Brain microvascular endothelial cell (primary cell): Measurements from ENCODE around the gene FAM111B.

Source experiments
- DNase-seq: peaks from one replicate; pipeline ENCODE4 v3.0.0-alpha.2; 2020
- H3K27ac ChIP-seq: fragments of 250-450 bp; sonication (Bioruptor Pico); 2 replicates; pipeline ENCODE4 v1.5.1; 2020; ENCODE audit warnings: mild to moderate bottlenecking, moderate library complexity
- H3K27me3 ChIP-seq: fragments of 250-450 bp; sonication (Bioruptor Pico); replicated peaks from 2 replicates; pipeline ENCODE4 v1.5.1; 2020; ENCODE audit warnings: mild to moderate bottlenecking
- H3K36me3 ChIP-seq: fragments of 250-450 bp; sonication (Bioruptor Pico); replicated peaks from 2 replicates; pipeline ENCODE4 v1.5.1; 2020; ENCODE audit warnings: mild to moderate bottlenecking
- H3K4me3 ChIP-seq: 2 replicates; pipeline ENCODE4 v1.5.1; 2011; ENCODE audit warnings: low read depth, mild to moderate bottlenecking, control low read depth, low read length, moderate library complexity
- in situ Hi-C: cut with HindIII; loops from 2 replicates; pipeline ENCODE4 v1.10.0; 2017; ENCODE audit warnings: low sequenced_read_pairs, low pct_ligation_motif_present
- TF ChIP-seq, protein P1 (sequence below): IDR thresholded peaks from 2 replicates; pipeline ENCODE4 v1.5.1; 2011; ENCODE audit warnings: low read depth, mild to moderate bottlenecking, moderate library complexity, low read length, control low read depth, inconsistent platforms; ENCODE audit errors: missing control alignments

FAM111B gene

DNA sequence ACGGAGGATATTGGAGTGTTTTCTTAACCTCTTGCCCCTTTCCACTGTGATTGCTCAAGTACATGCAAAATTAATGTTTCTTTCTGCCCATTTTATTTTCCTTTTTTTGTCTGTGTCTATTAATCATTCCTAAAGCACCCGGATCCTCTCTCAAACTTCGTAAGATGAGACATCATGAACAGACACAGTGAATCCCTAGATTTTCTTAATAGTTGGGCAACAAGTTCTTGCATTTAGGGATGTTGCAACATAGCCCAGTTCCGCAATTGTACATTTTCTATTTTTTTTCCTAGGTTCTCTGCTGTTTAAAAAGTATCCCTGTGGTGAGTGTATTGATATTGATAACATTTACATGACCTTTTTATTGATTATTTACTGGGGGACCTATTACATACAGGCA is 38.5 kb downstream of the FAM111B start:
- H3K36me3 ChIP-seq = peaks cover 2% of the 10 kb centered on the region
- peak overlapping the region; percentile 54 for H3K4me3 ChIP-seq
- no peak overlapping the region for H3K27ac ChIP-seq
- DNase-seq = no peak
- TF ChIP-seq, protein P1, sequence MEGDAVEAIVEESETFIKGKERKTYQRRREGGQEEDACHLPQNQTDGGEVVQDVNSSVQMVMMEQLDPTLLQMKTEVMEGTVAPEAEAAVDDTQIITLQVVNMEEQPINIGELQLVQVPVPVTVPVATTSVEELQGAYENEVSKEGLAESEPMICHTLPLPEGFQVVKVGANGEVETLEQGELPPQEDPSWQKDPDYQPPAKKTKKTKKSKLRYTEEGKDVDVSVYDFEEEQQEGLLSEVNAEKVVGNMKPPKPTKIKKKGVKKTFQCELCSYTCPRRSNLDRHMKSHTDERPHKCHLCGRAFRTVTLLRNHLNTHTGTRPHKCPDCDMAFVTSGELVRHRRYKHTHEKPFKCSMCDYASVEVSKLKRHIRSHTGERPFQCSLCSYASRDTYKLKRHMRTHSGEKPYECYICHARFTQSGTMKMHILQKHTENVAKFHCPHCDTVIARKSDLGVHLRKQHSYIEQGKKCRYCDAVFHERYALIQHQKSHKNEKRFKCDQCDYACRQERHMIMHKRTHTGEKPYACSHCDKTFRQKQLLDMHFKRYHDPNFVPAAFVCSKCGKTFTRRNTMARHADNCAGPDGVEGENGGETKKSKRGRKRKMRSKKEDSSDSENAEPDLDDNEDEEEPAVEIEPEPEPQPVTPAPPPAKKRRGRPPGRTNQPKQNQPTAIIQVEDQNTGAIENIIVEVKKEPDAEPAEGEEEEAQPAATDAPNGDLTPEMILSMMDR = no peak
- in situ Hi-C loops = no loop called here
- no peaks in the 10 kb centered on the region for H3K27me3 ChIP-seq

DNA sequence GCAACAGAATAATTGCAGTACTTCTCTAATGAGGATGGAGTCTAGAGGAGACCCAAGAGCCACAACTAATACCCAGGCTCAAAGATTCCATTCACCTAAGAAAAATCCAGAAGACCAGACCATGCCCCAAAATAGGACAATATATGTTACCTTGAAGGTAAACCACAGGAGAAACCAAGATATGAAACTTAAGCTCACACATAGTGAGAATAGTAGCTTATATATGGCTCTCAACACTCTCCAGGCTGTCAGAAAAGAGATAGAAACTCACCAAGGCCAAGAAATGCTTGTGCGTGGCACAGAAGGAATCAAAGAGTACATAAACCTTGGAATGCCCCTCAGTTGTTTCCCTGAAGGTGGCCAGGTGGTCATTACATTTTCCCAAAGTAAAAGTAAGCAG is 44.7 kb downstream of the FAM111B start:
- H3K36me3 ChIP-seq = peaks cover 2% of the 10 kb centered on the region
- TF ChIP-seq, protein P1 = no peak
- no peak for DNase-seq
- no peak overlapping the region for H3K4me3 ChIP-seq
- no peak overlapping the region for H3K27ac ChIP-seq
- in situ Hi-C loops = no loop called here
- H3K27me3 ChIP-seq = no peaks in the 10 kb centered on the region

DNA sequence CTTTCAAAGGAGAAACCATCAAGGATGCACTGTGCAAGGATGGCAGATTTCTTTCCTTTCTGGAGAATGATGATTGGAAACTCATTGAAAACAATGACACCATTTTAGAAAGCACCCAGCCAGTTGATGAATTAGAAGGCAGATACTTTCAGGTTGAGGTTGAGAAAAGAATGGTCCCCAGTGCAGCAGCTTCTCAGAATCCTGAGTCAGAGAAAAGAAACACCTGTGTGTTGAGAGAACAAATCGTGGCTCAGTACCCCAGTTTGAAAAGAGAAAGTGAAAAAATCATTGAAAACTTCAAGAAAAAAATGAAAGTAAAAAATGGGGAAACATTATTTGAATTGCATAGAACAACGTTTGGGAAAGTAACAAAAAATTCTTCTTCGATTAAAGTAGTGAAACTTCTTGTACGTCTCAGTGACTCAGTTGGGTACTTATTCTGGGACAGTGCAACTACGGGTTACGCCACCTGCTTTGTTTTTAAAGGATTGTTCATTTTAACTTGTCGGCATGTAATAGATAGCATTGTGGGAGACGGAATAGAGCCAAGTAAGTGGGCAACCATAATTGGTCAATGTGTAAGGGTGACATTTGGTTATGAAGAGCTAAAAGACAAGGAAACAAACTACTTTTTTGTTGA is 45.4 kb downstream of the FAM111B start:
- TF ChIP-seq, protein P1 = no peak
- no peak overlapping the region for H3K27ac ChIP-seq
- DNase-seq = no peak
- no peak overlapping the region for H3K4me3 ChIP-seq
- no peaks in the 10 kb centered on the region for H3K27me3 ChIP-seq
- in situ Hi-C loops = no loop called here
- peaks cover 2% of the 10 kb centered on the region for H3K36me3 ChIP-seq

DNA sequence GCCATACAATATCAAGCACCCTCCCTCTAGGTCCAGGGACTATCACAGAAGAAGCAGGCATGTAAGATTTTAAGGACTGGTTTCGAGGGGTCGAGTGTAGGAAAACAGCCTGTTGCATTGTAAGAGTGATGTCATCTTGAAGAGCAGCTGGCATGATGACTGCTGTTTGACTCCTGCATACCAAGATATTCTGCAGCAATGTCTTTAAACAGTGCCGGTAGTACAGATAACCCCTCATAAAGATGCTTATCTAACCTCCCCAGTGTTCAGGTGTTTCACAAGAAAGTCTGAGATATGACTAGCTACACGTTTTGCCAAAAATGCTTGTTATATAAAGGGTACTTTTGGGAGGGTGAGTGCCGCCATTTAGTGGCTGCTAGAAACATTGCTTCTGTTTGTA is 47.6 kb downstream of the FAM111B start:
- no peak overlapping the region for H3K27ac ChIP-seq
- H3K4me3 ChIP-seq = no peak overlapping the region
- no peaks in the 10 kb centered on the region for H3K27me3 ChIP-seq
- in situ Hi-C loops = no loop called here
- H3K36me3 ChIP-seq = no peaks in the 10 kb centered on the region
- TF ChIP-seq, protein P1 = no peak
- no peak for DNase-seq

DNA sequence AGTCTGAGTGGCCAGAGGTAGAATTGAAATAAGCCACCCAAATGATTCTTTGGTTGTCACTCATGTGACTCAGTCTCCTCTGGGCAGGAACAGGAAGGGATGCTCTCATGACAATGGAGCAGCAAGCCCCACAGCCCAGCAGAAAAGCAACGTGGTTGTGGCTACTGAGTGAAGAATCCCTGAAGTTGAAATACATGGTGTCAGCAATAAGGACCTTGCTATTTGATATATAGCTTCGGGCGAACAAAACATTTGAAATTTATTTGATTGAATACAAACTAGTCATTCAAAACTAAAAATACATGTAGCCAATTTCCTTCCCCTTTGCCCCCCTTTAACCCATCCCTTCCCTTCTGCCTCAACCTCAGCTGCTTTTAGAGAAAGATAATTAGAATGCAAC is 50.4 kb downstream of the FAM111B start:
- DNase-seq = no peak
- H3K36me3 ChIP-seq = no peaks in the 10 kb centered on the region
- H3K27me3 ChIP-seq = no peaks in the 10 kb centered on the region
- in situ Hi-C loops = no loop called here
- H3K27ac ChIP-seq = no peak overlapping the region
- no peak overlapping the region for H3K4me3 ChIP-seq
- TF ChIP-seq, protein P1 = no peak
